H1 (cell line): ENCODE data around the gene SNCAIP. TPM values are rescaled to one million over a fixed set of nuclear protein-coding genes. Genes with fewer than 3 reads are reported as not detected.

Experiments
- CTCF ChIA-PET: fragments of 300-600 bp; sonication (Branson Sonifier 250); formaldehyde crosslinking; loops from one replicate; lab custom pipeline; 2021; ENCODE audit not compliant: partially characterized antibody; lab: Charles Lee
- POLR2A ChIA-PET: fragments of 300-600 bp; sonication (Branson Sonifier 250); formaldehyde crosslinking; loops from one replicate; lab custom pipeline; 2021; ENCODE audit warnings: inconsistent platforms; ENCODE audit not compliant: partially characterized antibody; lab: Charles Lee
- DNase-seq, 2 experiments: peaks; one replicate each; pipeline versions ENCODE4 v3.0.0 to v3.0.0-alpha.2; 2010 to 2022; ENCODE audit warnings: low spot score in 2 of 2, low read depth in 1 of 2, mixed read lengths in 1 of 2
- FAIRE-seq: peaks from 2 replicates; lab custom pipeline; 2011; peaks lifted over from hg19 to GRCh38; lab: Jason Lieb, UNC
- H2AFZ ChIP-seq: 2 replicates; pipeline ENCODE4 v1.8.1; 2012; ENCODE audit warnings: low read length, inconsistent platforms
- H2AK5ac ChIP-seq: 2 replicates; pipeline ENCODE4 v1.6.1; 2013; ENCODE audit warnings: low read depth, low read length
- H2BK120ac ChIP-seq: replicated peaks from 2 replicates; pipeline ENCODE3; 2013; ENCODE audit warnings: low read depth, low read length, inconsistent platforms
- H2BK12ac ChIP-seq: 2 replicates; pipeline ENCODE4 v1.6.1; 2013; ENCODE audit warnings: low read depth, low read length
- H2BK15ac ChIP-seq: 2 replicates; pipeline ENCODE4 v1.6.1; 2013; ENCODE audit warnings: low read length
- H2BK20ac ChIP-seq: 2 replicates; pipeline ENCODE4 v1.6.1; 2013; ENCODE audit warnings: low read length
- H2BK5ac ChIP-seq: 2 replicates; pipeline ENCODE4 v1.6.1; 2013; ENCODE audit warnings: low read depth, low read length
- H3K14ac ChIP-seq: 2 replicates; pipeline ENCODE4 v1.6.1; 2013; ENCODE audit warnings: inconsistent platforms; ENCODE audit not compliant: insufficient read length
- H3K18ac ChIP-seq: 2 replicates; pipeline ENCODE4 v1.6.1; 2013; ENCODE audit warnings: low read length; ENCODE audit errors: extremely low read depth
- H3K23ac ChIP-seq: 2 replicates; pipeline ENCODE4 v1.6.1; 2013; ENCODE audit warnings: inconsistent platforms; ENCODE audit not compliant: insufficient read length
- H3K23me2 ChIP-seq: 2 replicates; pipeline ENCODE4 v1.6.1; 2013; ENCODE audit warnings: low read depth, low read length
- H3K27ac ChIP-seq: 2 replicates; pipeline ENCODE4 v1.6.1; 2011; ENCODE audit warnings: low read depth, low read length, inconsistent platforms
- H3K27me3 ChIP-seq, 4 experiments: replicated peaks in 1 of 4; 1 replicate in 1 of 4; 2 replicates in 3 of 4; pipeline versions ENCODE4 v1.6.1 to v1.8.1; 2011 to 2013; ENCODE audit warnings: low read length in 3 of 4, mild to moderate bottlenecking in 3 of 4, inconsistent platforms in 2 of 4, mixed read lengths in 2 of 4, moderate library complexity in 1 of 4; ENCODE audit not compliant: control insufficient read depth in 3 of 4, insufficient read depth in 3 of 4; ENCODE audit errors: extremely low read depth in 1 of 4
- H3K36me3 ChIP-seq, 4 experiments: 2 replicates each; pipeline versions ENCODE4 v1.6.1 to v1.8.1; 2011 to 2013; ENCODE audit warnings: mild to moderate bottlenecking in 4 of 4, low read length in 3 of 4, moderate library complexity in 2 of 4, control low read depth in 1 of 4, inconsistent platforms in 1 of 4; ENCODE audit not compliant: insufficient read depth in 4 of 4, control insufficient read depth in 2 of 4
- H3K4ac ChIP-seq: replicated peaks from 2 replicates; pipeline ENCODE3; 2013; ENCODE audit warnings: low read length, low read depth, mixed read lengths, inconsistent platforms; ENCODE audit not compliant: insufficient read length
- H3K4me1 ChIP-seq, 4 experiments: replicated peaks in 1 of 4; 1 replicate in 1 of 4; 2 replicates in 3 of 4; pipeline versions ENCODE4 v1.6.1 to v1.8.1; 2011 to 2013; ENCODE audit warnings: low read length in 3 of 4, inconsistent platforms in 2 of 4, mixed read lengths in 1 of 4; ENCODE audit not compliant: insufficient read depth in 4 of 4, control insufficient read depth in 3 of 4
- H3K4me2 ChIP-seq, 2 experiments: 2 replicates each; pipeline versions ENCODE4 v1.6.1 to v1.8.1; 2011 to 2013; ENCODE audit warnings: low read depth in 2 of 2, low read length in 2 of 2, control low read depth in 1 of 2, inconsistent platforms in 1 of 2, mild to moderate bottlenecking in 1 of 2; ENCODE audit not compliant: insufficient read depth in 1 of 2
- H3K4me3 ChIP-seq, 4 experiments: fragments of 200-600, 300-600 bp in 1 of 4; sonication (generic), shearing (Covaris generic), sonication (Bioruptor Twin) in 1 of 4; 2 replicates each; pipeline versions ENCODE4 v1.5.1 to v1.8.1; 2011 to 2016; ENCODE audit warnings: low read length in 4 of 4, low read depth in 3 of 4, control low read depth in 2 of 4, inconsistent platforms in 2 of 4, mild to moderate bottlenecking in 2 of 4, mixed read lengths in 1 of 4, moderate library complexity in 1 of 4; ENCODE audit not compliant: insufficient read depth in 2 of 4; ENCODE audit errors: extremely low read depth in 1 of 4
- H3K56ac ChIP-seq: replicated peaks from 2 replicates; pipeline ENCODE3; 2013; ENCODE audit warnings: low read depth, mild to moderate bottlenecking, mixed read lengths, low read length, inconsistent platforms; ENCODE audit not compliant: insufficient read length
- H3K79me1 ChIP-seq: 2 replicates; pipeline ENCODE4 v1.6.1; 2013; ENCODE audit warnings: low read depth, low read length, control low read depth
- H3K79me2 ChIP-seq, 2 experiments: 2 replicates each; pipeline versions ENCODE4 v1.6.1 to v1.8.1; 2012 to 2013; ENCODE audit warnings: low read length in 2 of 2, mild to moderate bottlenecking in 2 of 2, inconsistent platforms in 1 of 2; ENCODE audit not compliant: insufficient read depth in 2 of 2, control insufficient read depth in 1 of 2
- H3K9ac ChIP-seq, 4 experiments: replicated peaks in 1 of 4; 1 replicate in 1 of 4; 2 replicates in 3 of 4; pipeline versions ENCODE4 v1.6.1 to v1.8.1; 2011 to 2013; ENCODE audit warnings: low read depth in 3 of 4, low read length in 3 of 4, control low read depth in 2 of 4, mild to moderate bottlenecking in 2 of 4, moderate library complexity in 2 of 4, inconsistent platforms in 1 of 4; ENCODE audit errors: extremely low read depth in 1 of 4
- H3K9me3 ChIP-seq, 2 experiments: 2 replicates each; pipeline versions ENCODE4 v1.6.1 to v1.8.1; 2012 to 2013; ENCODE audit warnings: mild to moderate bottlenecking in 2 of 2, moderate library complexity in 2 of 2, control low read depth in 1 of 2, inconsistent platforms in 1 of 2, low read depth in 1 of 2, low read length in 1 of 2, mixed read lengths in 1 of 2; ENCODE audit not compliant: insufficient read depth in 2 of 2
- H4K20me1 ChIP-seq, 2 experiments: replicated peaks in 1 of 2; 2 replicates each; pipeline versions ENCODE3 to v1.8.1; 2011 to 2013; ENCODE audit warnings: inconsistent platforms in 2 of 2, low read length in 2 of 2, mild to moderate bottlenecking in 1 of 2; ENCODE audit not compliant: insufficient read depth in 2 of 2, control insufficient read depth in 1 of 2
- H4K5ac ChIP-seq: 2 replicates; pipeline ENCODE4 v1.6.1; 2013; ENCODE audit warnings: low read length, low read depth, mixed read lengths, inconsistent platforms; ENCODE audit not compliant: insufficient read length
- H4K8ac ChIP-seq: 2 replicates; pipeline ENCODE4 v1.8.0; 2013; ENCODE audit warnings: mild to moderate bottlenecking, moderate library complexity, low read length, inconsistent platforms; ENCODE audit not compliant: insufficient read depth; ENCODE audit errors: extremely low read depth
- H4K91ac ChIP-seq: replicated peaks from 2 replicates; pipeline ENCODE3; 2013; ENCODE audit warnings: low read length, mixed read lengths, inconsistent platforms; ENCODE audit not compliant: insufficient read length
- HDAC2 ChIP-seq, 2 experiments: fragments of 300-600 bp in 1 of 2; sonication (generic) in 1 of 2; IDR thresholded peaks; 2 replicates each; pipeline ENCODE4 v1.6.1; 2011 to 2012; ENCODE audit warnings: low read depth in 2 of 2, low read length in 2 of 2, mild to moderate bottlenecking in 2 of 2, moderate library complexity in 2 of 2, borderline replicate concordance in 1 of 2, inconsistent platforms in 1 of 2
- KDM4A ChIP-seq: IDR thresholded peaks from one replicate; pipeline ENCODE4 v1.7.1; 2012; ENCODE audit warnings: low read depth, mild to moderate bottlenecking, moderate library complexity, low read length, inconsistent platforms; ENCODE audit not compliant: severe bottlenecking
- RXRA ChIP-seq: IDR thresholded peaks from 2 replicates; pipeline ENCODE4 v1.6.1; 2011; ENCODE audit warnings: low read depth, mild to moderate bottlenecking, low read length, moderate library complexity; ENCODE audit not compliant: insufficient read depth
- WGBS, 2 experiments: shearing (Covaris generic) in 1 of 2; methylation state at CpG; one replicate each; pipeline versions ENCODE4 v1.1.6 to v1.1.7; 2013 to 2015; ENCODE audit warnings: low lambda C conversion rate in 2 of 2, mixed read lengths in 2 of 2, inconsistent platforms in 1 of 2, low coverage in 1 of 2, missing lambda C conversion rate in 1 of 2; ENCODE audit not compliant: insufficient replicate concordance in 2 of 2, insufficient coverage in 1 of 2, insufficient read length in 1 of 2; ENCODE audit errors: extremely low coverage in 1 of 2, missing lambda C conversion rate in 1 of 2; 5-methylcytosine and 5-hydroxymethylcytosine counted together
- polyA plus RNA-seq, 7 experiments: library from polyadenylated mRNA; depleted of rRNA in 3 of 7; stranded (reverse) in 5 of 7; unstranded in 2 of 7; fragments of >200 nt in 5 of 7; fragments of 200-250 nt in 2 of 7; gene quantifications; 1 replicate in 5 of 7; 2 replicates in 1 of 7; 4 replicates in 1 of 7; pipeline versions ENCODE4 v1.2.1 to v1.2.3, GENCODE V29; 2011 to 2013; ENCODE audit warnings: missing spikeins in 2 of 7, mixed read lengths in 2 of 7
- total RNA-seq: library from RNA; stranded (reverse); fragmentation: NEBNext Ultra II Directional; extraction: Animal tissue kit (Norgen Biotek cat#: 25700); gene quantifications from 2 replicates; pipeline ENCODE4 v1.2.1, GENCODE V29; 2021

The SNCAIP gene
- total and polyA plus RNA-seq, 2 of the 8 experiments (the other 6 are each of a cell fraction or from before 2014, with no cell fraction given) = 3.9 to 9.0 TPM

DNA sequence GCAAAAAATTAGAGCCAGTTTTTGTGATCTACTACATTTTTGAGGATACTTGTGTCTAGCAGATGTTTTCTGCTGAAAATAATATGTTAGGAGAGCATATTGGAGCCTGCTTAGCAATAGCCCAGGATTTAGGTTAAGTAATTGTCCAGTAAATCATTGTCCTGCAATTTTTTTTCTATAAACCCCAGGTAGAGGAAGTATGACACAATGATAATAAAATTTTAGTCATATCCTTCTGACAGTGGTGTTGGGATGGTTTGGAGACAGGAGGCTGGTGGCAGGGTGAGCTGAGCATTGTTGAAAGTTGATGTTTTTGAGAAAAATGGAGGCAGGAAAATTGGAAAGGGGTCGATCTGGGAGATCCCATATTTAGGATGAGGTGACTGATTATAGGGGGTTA lies 3.5 kb downstream of the SNCAIP start:
- no peak overlapping the region for H2AK5ac ChIP-seq
- no peak overlapping the region for H3K56ac ChIP-seq
- no peak overlapping the region for H3K4ac ChIP-seq
- peaks cover 0 to 5% (median 3%) of the 10 kb centered on the region in 4 experiments; a peak in 5 of 7 replicates for H3K4me1 ChIP-seq
- no peak overlapping the region for H4K8ac ChIP-seq
- H2BK5ac ChIP-seq = no peak overlapping the region
- ChIA-PET POLR2A (no interaction called here), CTCF (interaction anchor here (0.7 to 1.4 kb wide), 4 partner anchors 8 to 120 kb away, joined by 3 to 4 read pairs (median 3); no protein-coding TSS in a partner anchor)
- H3K27ac ChIP-seq = no peak overlapping the region
- H3K4me2 ChIP-seq = no peak overlapping the region
- H2AFZ ChIP-seq = no peak overlapping the region
- H3K79me1 ChIP-seq = 0 out of 2 replicates have a peak, but pooled peaks cover 2% of the 10 kb centered on the region
- H2BK120ac ChIP-seq = no peak overlapping the region
- no peak for FAIRE-seq
- H3K27me3 ChIP-seq = peaks cover 0 to 21% (median 13%) of the 10 kb centered on the region in 4 experiments; a peak in 5 of 7 replicates
- H4K20me1 ChIP-seq = no peaks in the 10 kb centered on the region
- H3K14ac ChIP-seq = no peak overlapping the region
- H3K9me3 ChIP-seq = 0 out of 4 replicates have a peak, but pooled peaks cover 0 to 2% of the 10 kb centered on the region in 2 experiments
- H3K36me3 ChIP-seq = no peaks in the 10 kb centered on the region
- no peak overlapping the region for H3K4me3 ChIP-seq
- no peak overlapping the region for H4K91ac ChIP-seq
- no peak overlapping the region for H2BK20ac ChIP-seq
- no peaks in the 10 kb centered on the region for H3K79me2 ChIP-seq
- WGBS, 2 experiments = 95% methylated on average over 1 of the region's 1 CpG; no CpG with 5 or more reads in 1 of the 2 experiments
- no peak overlapping the region for H3K23ac ChIP-seq
- H3K18ac ChIP-seq = no peak overlapping the region
- peaks cover 9% of the 10 kb centered on the region for H3K23me2 ChIP-seq
- no peak overlapping the region for H2BK12ac ChIP-seq
- H3K9ac ChIP-seq = no peak overlapping the region
- no peak overlapping the region for H2BK15ac ChIP-seq
- no peak for TF ChIP-seq HDAC2 (IDR thresholded peaks at IDR 0.05; ENCODE audit: borderline replicate concordance in 1 of 2, low read depth in 2 of 2, low read length in 2 of 2)
- TF ChIP-seq KDM4A = no peak
- TF ChIP-seq RXRA = no peak
- TF ChIP-seq, all 59 proteins: peak for 0
- no peak overlapping the region for H4K5ac ChIP-seq
- DNase-seq = no peak
